DND-41 (cell line): ENCODE results near the gene MAIP1.

Experiments used
- ATAC-seq: fragments of 200-7000 bp; cut with Tn5 transposase; 3 replicates; pipeline ENCODE4 v1.9.1; 2021; ENCODE audit warnings: low read depth; ENCODE audit not compliant: insufficient read depth
- DNase-seq: peaks from one replicate; pipeline ENCODE4 v3.0.0-alpha.2; 2020
- H2AFZ ChIP-seq: 2 replicates; pipeline ENCODE4 v1.6.0; 2012; ENCODE audit warnings: low read depth, low read length
- H3K27ac ChIP-seq: 2 replicates; pipeline ENCODE4 v1.5.1; 2012; ENCODE audit warnings: low read length, inconsistent platforms
- H3K27me3 ChIP-seq: fragments of 200-600 bp; sonication (generic); 2 replicates; pipeline ENCODE4 v1.6.0; 2012; ENCODE audit warnings: low read length, mild to moderate bottlenecking, inconsistent platforms; ENCODE audit not compliant: insufficient read depth, poor library complexity
- H3K36me3 ChIP-seq: 2 replicates; pipeline ENCODE4 v1.5.1; 2012; ENCODE audit warnings: low read length, inconsistent platforms; ENCODE audit not compliant: insufficient read depth
- H3K4me1 ChIP-seq: 2 replicates; pipeline ENCODE4 v1.5.1; 2012; ENCODE audit warnings: mild to moderate bottlenecking, low read length; ENCODE audit not compliant: insufficient read depth
- H3K4me2 ChIP-seq: 2 replicates; pipeline ENCODE4 v1.6.0; 2012; ENCODE audit warnings: mild to moderate bottlenecking, moderate library complexity, low read length, inconsistent platforms; ENCODE audit not compliant: insufficient read depth
- H3K4me3 ChIP-seq, 2 experiments: fragments of 200-600 bp in 1 of 2; shearing (Covaris generic) in 1 of 2; 2 replicates each; pipeline ENCODE4 v1.5.1; 2012 to 2016; ENCODE audit warnings: inconsistent platforms in 2 of 2, low read length in 2 of 2, mild to moderate bottlenecking in 2 of 2, low read depth in 1 of 2, moderate library complexity in 1 of 2
- H3K79me2 ChIP-seq: 2 replicates; pipeline ENCODE4 v1.6.0; 2012; ENCODE audit warnings: low read length, inconsistent platforms; ENCODE audit not compliant: insufficient read depth
- H3K9ac ChIP-seq: 2 replicates; pipeline ENCODE4 v1.6.0; 2012; ENCODE audit warnings: low read depth, mild to moderate bottlenecking, inconsistent platforms, low read length, moderate library complexity
- H3K9me3 ChIP-seq: 2 replicates; pipeline ENCODE4 v1.5.1; 2012; ENCODE audit warnings: low read length, moderate library complexity, mild to moderate bottlenecking, inconsistent platforms; ENCODE audit not compliant: insufficient read depth, severe bottlenecking
- H4K20me1 ChIP-seq: 2 replicates; pipeline ENCODE4 v1.6.0; 2012; ENCODE audit warnings: low read length; ENCODE audit not compliant: insufficient read depth
- EZH2 ChIP-seq: IDR thresholded peaks from 3 replicates; pipeline ENCODE4 v1.6.1; 2012; ENCODE audit warnings: borderline replicate concordance, low read depth, mild to moderate bottlenecking, moderate library complexity, low read length, inconsistent platforms; ENCODE audit not compliant: severe bottlenecking
- TF ChIP-seq, protein P1 (sequence below): IDR thresholded peaks from 2 replicates; pipeline ENCODE4 v1.5.1; 2012; ENCODE audit warnings: borderline replicate concordance, low read length, moderate library complexity, mild to moderate bottlenecking; ENCODE audit not compliant: poor library complexity, severe bottlenecking; ENCODE audit errors: extremely low read depth

The MAIP1 gene

DNA sequence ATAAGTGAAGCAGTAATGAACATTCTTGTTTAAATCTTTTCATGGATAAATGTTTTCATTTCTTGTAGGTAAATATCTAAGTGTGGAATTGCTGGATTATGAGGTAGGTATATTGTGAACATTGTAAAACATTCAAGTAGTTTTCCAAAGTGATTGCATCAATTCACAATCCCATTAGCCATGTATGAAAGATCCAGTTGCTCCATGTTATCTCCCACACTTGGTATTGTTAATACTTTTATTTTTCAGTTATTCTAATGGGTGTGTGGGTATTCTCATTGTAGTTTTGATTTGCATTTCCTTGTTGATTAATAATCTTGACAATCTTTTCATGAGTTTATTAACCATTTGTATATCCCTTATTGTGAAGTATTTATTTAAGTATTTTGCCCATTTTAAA is 50.3 kb downstream of the MAIP1 start:
- no peaks in the 10 kb centered on the region for H4K20me1 ChIP-seq
- H3K27me3 ChIP-seq = peaks cover 2% of the 10 kb centered on the region
- H3K4me1 ChIP-seq = no peaks in the 10 kb centered on the region
- no peaks in the 10 kb centered on the region for H3K79me2 ChIP-seq
- no peak overlapping the region for H3K27ac ChIP-seq
- no peak overlapping the region for H3K9ac ChIP-seq
- no peaks in the 10 kb centered on the region for H3K9me3 ChIP-seq
- H3K4me2 ChIP-seq = no peak overlapping the region
- no peak overlapping the region for H3K4me3 ChIP-seq
- TF ChIP-seq, protein P1, sequence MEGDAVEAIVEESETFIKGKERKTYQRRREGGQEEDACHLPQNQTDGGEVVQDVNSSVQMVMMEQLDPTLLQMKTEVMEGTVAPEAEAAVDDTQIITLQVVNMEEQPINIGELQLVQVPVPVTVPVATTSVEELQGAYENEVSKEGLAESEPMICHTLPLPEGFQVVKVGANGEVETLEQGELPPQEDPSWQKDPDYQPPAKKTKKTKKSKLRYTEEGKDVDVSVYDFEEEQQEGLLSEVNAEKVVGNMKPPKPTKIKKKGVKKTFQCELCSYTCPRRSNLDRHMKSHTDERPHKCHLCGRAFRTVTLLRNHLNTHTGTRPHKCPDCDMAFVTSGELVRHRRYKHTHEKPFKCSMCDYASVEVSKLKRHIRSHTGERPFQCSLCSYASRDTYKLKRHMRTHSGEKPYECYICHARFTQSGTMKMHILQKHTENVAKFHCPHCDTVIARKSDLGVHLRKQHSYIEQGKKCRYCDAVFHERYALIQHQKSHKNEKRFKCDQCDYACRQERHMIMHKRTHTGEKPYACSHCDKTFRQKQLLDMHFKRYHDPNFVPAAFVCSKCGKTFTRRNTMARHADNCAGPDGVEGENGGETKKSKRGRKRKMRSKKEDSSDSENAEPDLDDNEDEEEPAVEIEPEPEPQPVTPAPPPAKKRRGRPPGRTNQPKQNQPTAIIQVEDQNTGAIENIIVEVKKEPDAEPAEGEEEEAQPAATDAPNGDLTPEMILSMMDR = no peak
- TF ChIP-seq EZH2 = no peak
- ATAC-seq (no peak), DNase-seq (no peak)
- no peak overlapping the region for H2AFZ ChIP-seq
- no peaks in the 10 kb centered on the region for H3K36me3 ChIP-seq

DNA sequence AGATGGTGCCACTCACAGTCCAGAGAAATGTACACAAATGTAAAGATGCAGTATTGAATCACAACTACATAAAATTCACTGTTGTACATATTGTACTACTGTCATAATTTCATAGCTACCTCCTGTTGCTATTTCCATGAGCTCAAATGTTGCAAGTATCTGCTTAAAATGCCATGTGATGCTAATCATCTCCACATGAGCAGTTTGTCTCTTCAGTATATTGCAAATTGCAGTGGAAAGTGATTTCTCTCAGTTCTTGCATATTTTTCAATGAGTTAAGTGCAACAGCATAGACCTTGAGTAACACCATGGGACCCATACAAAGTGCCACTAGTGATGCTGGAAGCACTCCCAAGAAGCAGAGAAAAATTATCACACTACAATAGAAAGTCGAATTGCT is 51.9 kb downstream of the MAIP1 start:
- ATAC-seq (no peak), DNase-seq (no peak)
- Histone ChIP-seq H3K27ac (no peak overlapping the region), H3K36me3 (no peaks in the 10 kb centered on the region), H3K4me3 (no peak overlapping the region), H3K4me1 (no peaks in the 10 kb centered on the region), H3K27me3 (no peaks in the 10 kb centered on the region), H3K9me3 (no peaks in the 10 kb centered on the region), H3K4me2 (no peak overlapping the region), H2AFZ (no peak overlapping the region), H3K9ac (no peak overlapping the region), H4K20me1 (no peaks in the 10 kb centered on the region), H3K79me2 (no peaks in the 10 kb centered on the region)
- TF ChIP-seq EZH2 = no peak
- TF ChIP-seq, protein P1 = no peak

DNA sequence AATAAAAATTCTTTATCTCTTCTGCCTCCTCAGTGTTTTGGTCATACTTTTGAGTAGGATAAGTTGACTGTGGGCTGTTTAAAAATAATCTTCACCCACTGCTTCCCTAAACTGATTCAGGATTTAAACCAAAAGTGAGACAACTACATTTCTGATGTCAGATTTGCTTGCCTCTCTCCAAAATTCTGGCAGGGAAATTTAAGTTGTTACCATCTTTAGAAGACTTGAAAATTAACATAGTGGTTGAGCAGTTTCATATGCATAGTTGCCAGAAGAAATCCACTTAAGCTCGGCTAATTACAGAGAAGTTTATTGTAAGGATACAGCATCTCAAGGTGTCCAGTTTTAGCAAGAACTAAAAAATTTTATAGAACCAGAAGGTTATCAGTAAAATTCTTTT is 57.0 kb downstream of the MAIP1 start:
- Histone ChIP-seq H3K9ac (no peak overlapping the region), H2AFZ (no peak overlapping the region), H3K4me1 (no peaks in the 10 kb centered on the region), H3K9me3 (no peaks in the 10 kb centered on the region), H3K4me3 (no peak overlapping the region), H3K4me2 (no peak overlapping the region), H3K27ac (no peak overlapping the region), H4K20me1 (no peaks in the 10 kb centered on the region), H3K27me3 (no peaks in the 10 kb centered on the region), H3K36me3 (no peaks in the 10 kb centered on the region), H3K79me2 (no peaks in the 10 kb centered on the region)
- TF ChIP-seq EZH2 = no peak
- TF ChIP-seq, protein P1 = no peak
- no peak for ATAC-seq
- no peak for DNase-seq
